Cardiac muscle cell (in vitro differentiated cells and primary cell): Measurements from ENCODE around the gene POU3F3. TPM values are rescaled to one million over a fixed set of nuclear protein-coding genes. Genes with fewer than 3 reads are reported as not detected.

Source experiments
- DNase-seq, 2 donors: peaks; one replicate each; pipeline versions ENCODE4 v3.0.0 to v3.0.0-alpha.2; 2010 to 2017; ENCODE audit warnings: low read depth in 1 of 2, low spot score in 1 of 2
- H3K27ac ChIP-seq: fragments of 200-600 bp; sonication (generic); 2 replicates; pipeline ENCODE4 v1.5.1; 2016
- H3K27me3 ChIP-seq: fragments of 200-600 bp; sonication (generic); 2 replicates; pipeline ENCODE4 v1.6.0; 2016; ENCODE audit warnings: control low read depth
- H3K36me3 ChIP-seq: fragments of 200-600 bp; sonication (generic); 2 replicates; pipeline ENCODE4 v1.5.1; 2016; ENCODE audit warnings: control low read depth
- H3K4me1 ChIP-seq: fragments of 200-600 bp; sonication (generic); 2 replicates; pipeline ENCODE4 v1.8.1; 2017; ENCODE audit warnings: low read depth, mild to moderate bottlenecking, mixed run types
- H3K4me3 ChIP-seq: fragments of 200-600 bp; sonication (generic); 2 replicates; pipeline ENCODE4 v1.5.1; 2016; ENCODE audit warnings: mild to moderate bottlenecking
- H3K9me3 ChIP-seq: fragments of 200-600 bp; sonication (generic); 2 replicates; pipeline ENCODE4 v1.5.1; 2017; ENCODE audit warnings: low read depth, mild to moderate bottlenecking, control low read depth
- polyA plus RNA-seq: library from polyadenylated mRNA; unstranded; fragments of >200 nt; fragmentation: Nextera tagmentation; extraction: Ambion mirVana; gene quantifications from 2 replicates; pipeline ENCODE4 v1.2.1, GENCODE V29; 2016
- total RNA-seq: library from RNA; depleted of rRNA; stranded (reverse); fragments of >200 nt; gene quantifications from 2 replicates; pipeline ENCODE4 v1.2.3, GENCODE V29; 2016
- TF ChIP-seq, protein P1 (sequence below): IDR thresholded peaks from 2 replicates; pipeline ENCODE4 v1.5.1; 2012; ENCODE audit warnings: low read depth, mild to moderate bottlenecking, low read length

POU3F3 gene
- total and polyA plus RNA-seq, 2 experiments from 2014 or later = not detected

DNA sequence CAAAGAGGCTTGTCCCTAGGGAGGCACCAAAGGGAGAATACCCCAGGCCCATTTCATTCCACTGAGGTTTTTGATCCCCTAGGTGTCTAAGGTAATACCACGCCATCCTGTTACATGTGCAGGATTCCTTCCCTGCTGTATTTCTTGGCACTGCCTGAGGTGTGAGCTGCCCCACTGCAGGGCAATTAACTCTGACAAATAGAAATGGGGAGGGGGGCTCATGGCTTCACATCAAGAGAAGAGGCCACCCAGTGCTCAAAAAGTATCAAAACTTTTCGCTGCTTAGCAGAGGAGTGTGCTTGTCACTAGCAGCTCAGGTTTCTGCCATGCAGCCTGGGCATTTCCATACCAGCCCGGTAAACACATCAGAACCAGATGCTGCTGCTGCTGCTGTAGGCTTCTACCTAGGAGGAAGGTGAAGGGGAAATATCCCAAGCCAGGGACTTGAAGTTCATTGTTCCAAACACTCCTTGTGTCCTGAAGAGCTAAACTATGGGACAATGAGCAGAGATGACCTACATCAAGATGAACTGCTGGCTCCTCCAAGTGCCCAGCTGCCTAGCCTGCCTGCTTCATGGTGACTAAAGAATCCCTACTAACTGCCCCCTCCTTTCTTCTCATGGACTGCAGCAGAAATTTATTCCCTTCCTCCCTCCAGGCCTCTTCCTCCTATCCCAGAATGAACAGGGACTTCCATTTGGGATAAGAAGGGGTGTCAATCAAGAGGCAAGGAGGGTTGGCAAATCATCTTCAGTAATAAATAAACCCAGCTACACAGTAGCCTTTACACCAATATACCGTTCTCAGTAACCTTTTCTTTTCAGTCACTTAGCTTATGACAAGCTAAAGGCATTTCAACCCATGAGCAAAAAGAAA, 16.4 kb downstream of the POU3F3 start:
- no peak for DNase-seq
- no peaks in the 10 kb centered on the region for H3K36me3 ChIP-seq
- H3K9me3 ChIP-seq = no peaks in the 10 kb centered on the region
- H3K4me3 ChIP-seq = no peak overlapping the region
- H3K4me1 ChIP-seq = peaks cover 5% of the 10 kb centered on the region
- H3K27ac ChIP-seq = no peak overlapping the region
- TF ChIP-seq, protein P1, sequence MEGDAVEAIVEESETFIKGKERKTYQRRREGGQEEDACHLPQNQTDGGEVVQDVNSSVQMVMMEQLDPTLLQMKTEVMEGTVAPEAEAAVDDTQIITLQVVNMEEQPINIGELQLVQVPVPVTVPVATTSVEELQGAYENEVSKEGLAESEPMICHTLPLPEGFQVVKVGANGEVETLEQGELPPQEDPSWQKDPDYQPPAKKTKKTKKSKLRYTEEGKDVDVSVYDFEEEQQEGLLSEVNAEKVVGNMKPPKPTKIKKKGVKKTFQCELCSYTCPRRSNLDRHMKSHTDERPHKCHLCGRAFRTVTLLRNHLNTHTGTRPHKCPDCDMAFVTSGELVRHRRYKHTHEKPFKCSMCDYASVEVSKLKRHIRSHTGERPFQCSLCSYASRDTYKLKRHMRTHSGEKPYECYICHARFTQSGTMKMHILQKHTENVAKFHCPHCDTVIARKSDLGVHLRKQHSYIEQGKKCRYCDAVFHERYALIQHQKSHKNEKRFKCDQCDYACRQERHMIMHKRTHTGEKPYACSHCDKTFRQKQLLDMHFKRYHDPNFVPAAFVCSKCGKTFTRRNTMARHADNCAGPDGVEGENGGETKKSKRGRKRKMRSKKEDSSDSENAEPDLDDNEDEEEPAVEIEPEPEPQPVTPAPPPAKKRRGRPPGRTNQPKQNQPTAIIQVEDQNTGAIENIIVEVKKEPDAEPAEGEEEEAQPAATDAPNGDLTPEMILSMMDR = no peak
- H3K27me3 ChIP-seq = peaks cover 100% of the 10 kb centered on the region

DNA sequence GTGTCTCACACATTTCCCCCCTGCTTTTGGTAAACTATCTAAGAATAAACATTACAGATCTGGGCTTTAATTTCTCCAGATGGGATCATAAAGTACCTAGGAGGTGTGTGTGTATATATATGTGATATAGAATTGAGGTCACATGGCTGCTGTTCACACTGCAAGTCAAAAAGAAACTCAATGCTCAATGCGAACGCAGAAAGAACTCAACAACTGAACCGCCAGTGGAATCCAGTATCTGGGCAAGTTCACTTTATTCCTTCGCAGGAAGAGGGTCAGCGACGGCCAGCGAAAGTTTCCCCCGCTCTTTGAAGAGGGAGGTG, 17.7 kb downstream of the POU3F3 start:
- peaks cover 100% of the 10 kb centered on the region for H3K27me3 ChIP-seq
- peaks cover 5% of the 10 kb centered on the region for H3K4me1 ChIP-seq
- no peaks in the 10 kb centered on the region for H3K36me3 ChIP-seq
- TF ChIP-seq, protein P1 = no peak
- no peak for DNase-seq
- no peak overlapping the region for H3K27ac ChIP-seq
- H3K9me3 ChIP-seq = no peaks in the 10 kb centered on the region
- H3K4me3 ChIP-seq = no peak overlapping the region

DNA sequence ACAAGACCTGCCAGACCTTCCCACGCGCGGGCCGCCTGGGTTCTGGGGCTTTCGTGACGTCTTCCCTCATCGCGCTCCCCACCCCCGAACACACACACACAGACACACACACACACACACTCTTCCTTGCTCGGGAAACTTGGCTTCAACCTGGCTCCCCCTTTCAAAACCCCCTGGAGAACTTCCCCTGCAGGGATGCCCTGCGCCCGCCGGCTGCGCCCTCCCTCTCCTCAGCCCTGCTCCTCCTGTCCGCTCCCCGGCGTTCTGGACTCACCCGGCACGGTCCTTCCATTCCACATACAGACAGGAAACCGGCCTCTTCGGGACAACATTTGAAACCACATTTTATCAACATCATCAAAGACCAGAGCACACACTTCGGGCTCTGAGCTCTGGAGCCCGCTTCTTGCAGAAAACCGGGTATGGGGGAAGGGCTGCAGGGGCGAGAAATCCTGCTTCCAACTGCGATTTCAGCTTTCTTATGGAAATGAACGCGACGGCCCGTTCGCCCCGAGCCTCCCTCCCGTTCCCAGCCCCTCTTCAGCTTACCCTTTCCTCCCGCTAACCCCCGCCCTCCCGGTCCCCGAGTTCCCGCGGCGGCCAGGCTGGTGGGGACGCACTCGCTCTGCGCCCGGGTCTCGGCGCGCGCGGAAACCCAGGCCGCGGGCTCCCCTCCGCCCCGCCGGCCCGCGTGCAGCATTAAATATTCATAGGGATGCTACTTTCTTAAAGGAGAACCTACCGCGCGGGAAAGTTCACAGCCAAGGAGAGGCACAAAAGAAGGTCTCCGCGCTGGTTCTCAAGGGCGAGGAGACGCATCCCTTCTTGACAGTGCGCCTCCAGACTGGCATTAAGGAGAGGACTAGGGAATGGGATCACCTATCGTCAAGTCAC, 18.3 kb downstream of the POU3F3 start:
- Histone ChIP-seq H3K9me3 (no peaks in the 10 kb centered on the region), H3K4me3 (peak overlapping the region; percentile 71), H3K27ac (no peak overlapping the region), H3K27me3 (peaks cover 100% of the 10 kb centered on the region), H3K36me3 (no peaks in the 10 kb centered on the region), H3K4me1 (peaks cover 5% of the 10 kb centered on the region)
- DNase-seq = no peak
- TF ChIP-seq, protein P1 = no peak

DNA sequence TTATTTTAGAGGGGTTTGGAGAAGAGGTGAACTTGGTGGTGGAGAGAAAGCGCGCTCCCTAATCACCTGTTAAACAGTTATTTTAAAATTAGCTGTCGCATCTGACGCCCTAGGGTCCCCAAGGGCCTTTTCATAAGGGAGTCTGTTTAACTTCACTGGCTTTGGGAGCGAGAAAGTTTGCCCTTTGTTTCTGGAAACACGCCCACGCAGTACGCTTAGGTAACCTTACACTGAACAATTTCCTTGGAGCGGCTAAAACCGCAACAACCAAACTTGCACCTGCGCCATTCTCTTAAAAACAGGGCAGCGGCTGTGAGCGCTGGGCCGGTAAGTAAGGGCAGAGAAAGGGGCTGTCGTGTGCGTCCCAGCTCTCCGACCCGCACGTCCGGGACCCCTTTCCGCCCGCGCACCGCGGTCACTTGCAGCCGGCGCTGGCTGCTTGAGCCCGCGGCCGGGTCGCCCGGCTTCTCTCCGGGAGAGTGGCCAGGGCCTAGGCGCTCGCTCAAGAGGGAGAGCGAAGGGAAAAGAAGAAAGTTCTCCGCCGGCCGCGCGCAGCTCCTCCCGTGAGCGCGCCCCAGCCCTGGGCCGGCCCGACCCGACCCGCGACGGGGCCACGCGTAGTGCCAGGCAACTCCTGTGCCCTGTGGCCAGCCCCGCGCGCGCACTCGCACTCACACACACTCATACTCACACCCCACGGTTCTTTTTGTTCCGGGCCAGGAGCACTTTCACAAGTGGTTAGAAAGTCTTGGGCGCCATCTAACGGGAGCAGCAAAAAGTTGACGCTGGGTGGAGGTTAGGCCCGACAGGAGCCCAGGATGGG, 19.2 kb downstream of the POU3F3 start:
- TF ChIP-seq, protein P1 = peak; percentile 71
- DNase-seq = peak; percentile 76 to 79
- no peak overlapping the region for H3K27ac ChIP-seq
- H3K4me1 ChIP-seq = peaks cover 5% of the 10 kb centered on the region
- no peaks in the 10 kb centered on the region for H3K36me3 ChIP-seq
- H3K4me3 ChIP-seq = peak overlapping the region; percentile 71
- no peaks in the 10 kb centered on the region for H3K9me3 ChIP-seq
- peaks cover 99% of the 10 kb centered on the region for H3K27me3 ChIP-seq

DNA sequence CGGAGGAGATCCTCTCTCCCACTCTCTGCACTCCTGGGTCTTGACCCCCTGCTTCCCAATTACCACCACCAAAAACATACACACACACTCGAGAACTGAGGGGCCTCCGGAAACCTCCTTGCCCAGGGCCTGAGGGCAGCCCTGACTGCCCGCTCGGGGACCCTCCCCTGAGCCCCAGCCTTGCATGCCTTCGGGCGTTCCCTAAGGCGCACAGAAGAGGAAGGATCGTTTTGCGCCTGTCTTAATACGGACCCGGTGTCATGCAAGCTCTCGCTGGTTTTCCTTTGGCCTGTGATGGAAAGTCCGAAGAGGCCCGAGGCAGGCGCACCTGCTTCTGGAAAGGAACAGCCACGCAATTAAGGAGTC, 19.8 kb downstream of the POU3F3 start:
- H3K4me1 ChIP-seq = peaks cover 5% of the 10 kb centered on the region
- no peaks in the 10 kb centered on the region for H3K9me3 ChIP-seq
- TF ChIP-seq, protein P1 = no peak
- H3K4me3 ChIP-seq = no peak overlapping the region
- no peak overlapping the region for H3K27ac ChIP-seq
- H3K36me3 ChIP-seq = no peaks in the 10 kb centered on the region
- H3K27me3 ChIP-seq = peaks cover 99% of the 10 kb centered on the region
- no peak for DNase-seq
